Head of caudate nucleus (tissue), 42 donors: Measurements from ENCODE around the gene SEC22B.
"Not testable (repeated sequence)": the region's sequence is repeated elsewhere in the genome, so short reads cannot be mapped to it uniquely, and the experiment has no call there.

Experiments used
- DNase-seq, 42 donors: peaks; one replicate each; pipeline versions ENCODE4 v3.0.0 to v3.0.0-alpha.2; 2020 to 2021; ENCODE audit warnings: mixed read lengths in 7 of 42
- intact Hi-C: fragments of 100-400 bp; cut with DNase I; formaldehyde crosslinking; loops from one replicate; pipeline ENCODE4 v1.15.0; 2022

Gene SEC22B

GRCh38 chr1:120123813-120124510 lies 52.4 kb downstream of the SEC22B start:
- intact Hi-C loops, DNase-seq: not testable (repeated sequence)

GRCh38 chr1:120122262-120122893 lies 53.9 kb downstream of the SEC22B start:
- intact Hi-C loops, DNase-seq: not testable (repeated sequence)

GRCh38 chr1:120121830-120122229 lies 54.5 kb downstream of the SEC22B start:
- intact Hi-C loops, DNase-seq: not testable (repeated sequence)

GRCh38 chr1:120120525-120120924 lies 55.8 kb downstream of the SEC22B start:
- intact Hi-C loops, DNase-seq: not testable (repeated sequence)

DNA sequence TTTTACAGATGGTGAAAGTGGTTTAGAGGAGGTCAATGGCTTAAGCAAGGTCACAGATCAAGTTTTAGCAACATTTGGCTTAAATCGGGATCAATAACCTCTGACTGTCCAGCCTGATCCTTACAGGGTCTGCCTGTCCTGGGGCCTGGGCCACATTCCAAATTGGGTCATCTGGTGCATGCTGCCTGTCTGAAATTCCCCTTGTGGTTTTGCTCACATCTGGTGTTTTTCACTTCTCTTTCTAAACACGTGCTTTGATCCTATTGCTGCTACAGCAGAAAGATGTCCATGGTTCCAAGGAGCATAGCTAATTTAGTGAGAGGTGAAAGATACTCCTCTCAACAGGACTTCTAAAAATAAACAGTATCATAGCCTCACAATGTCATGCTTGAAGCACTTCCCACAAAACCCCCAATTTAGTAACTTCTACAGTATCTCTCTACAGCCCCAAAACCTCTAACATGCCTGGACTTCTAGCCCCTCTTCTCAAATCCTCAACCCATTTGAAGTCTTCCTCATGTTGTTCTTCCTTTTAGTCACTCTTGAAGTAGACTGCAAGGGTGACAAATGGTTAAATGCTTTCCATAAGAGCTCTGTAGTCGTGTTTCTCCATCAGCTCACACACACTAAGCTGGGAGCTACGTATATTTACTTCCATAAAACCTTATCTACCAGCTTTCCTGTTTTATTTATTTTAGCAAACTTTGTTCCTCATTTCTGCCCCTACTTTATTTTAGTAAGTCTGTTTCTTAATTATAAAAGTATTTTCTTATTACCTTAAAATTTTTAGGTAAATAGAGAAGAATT lies 58.7 kb downstream of the SEC22B start:
- DNase-seq: peak in 29 of 42 donors; percentile 3 to 50 (median 16)
- intact Hi-C loops: not testable (repeated sequence)

DNA sequence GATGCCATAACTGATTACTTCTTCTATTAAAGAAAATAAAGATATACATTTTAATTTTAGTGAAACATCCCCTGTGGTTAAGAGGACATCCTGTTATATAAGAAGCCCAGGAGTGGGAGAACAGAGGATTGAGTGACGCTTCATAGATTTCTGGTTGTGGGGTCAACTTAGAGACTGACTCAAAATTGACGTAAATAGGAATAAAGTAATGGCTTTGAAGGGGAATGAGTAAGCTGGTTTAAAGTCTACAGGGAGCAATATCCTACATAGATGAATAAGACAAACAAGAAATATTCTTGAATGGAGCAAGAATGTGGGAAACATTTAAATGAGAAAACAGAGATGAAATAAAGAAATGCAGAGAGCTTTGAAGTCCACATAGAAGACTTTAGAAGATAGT lies 60.2 kb downstream of the SEC22B start:
- intact Hi-C loops, DNase-seq: not testable (repeated sequence)

DNA sequence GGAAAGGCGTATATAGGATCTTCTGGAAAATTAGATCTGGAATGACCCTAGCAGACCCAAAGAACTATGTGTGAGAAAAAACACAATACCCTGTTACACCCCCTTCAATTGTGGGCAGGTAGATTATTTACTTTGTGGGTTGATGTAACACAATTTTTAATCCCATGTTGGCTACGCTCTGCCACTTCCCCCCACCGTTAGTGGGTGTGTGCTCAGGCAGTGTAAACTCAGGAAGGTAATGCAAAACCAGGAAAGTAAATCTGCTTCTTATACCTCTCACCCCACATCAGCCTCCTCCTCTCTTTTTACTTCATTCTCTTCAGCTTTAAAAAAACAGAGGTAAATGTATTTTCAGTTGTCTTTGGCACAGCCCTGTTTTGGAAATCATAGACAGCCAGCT lies 63.2 kb downstream of the SEC22B start:
- intact Hi-C loops, DNase-seq: not testable (repeated sequence)

GRCh38 chr1:120112212-120112611 lies 64.1 kb downstream of the SEC22B start:
- intact Hi-C loops, DNase-seq: not testable (repeated sequence)

DNA sequence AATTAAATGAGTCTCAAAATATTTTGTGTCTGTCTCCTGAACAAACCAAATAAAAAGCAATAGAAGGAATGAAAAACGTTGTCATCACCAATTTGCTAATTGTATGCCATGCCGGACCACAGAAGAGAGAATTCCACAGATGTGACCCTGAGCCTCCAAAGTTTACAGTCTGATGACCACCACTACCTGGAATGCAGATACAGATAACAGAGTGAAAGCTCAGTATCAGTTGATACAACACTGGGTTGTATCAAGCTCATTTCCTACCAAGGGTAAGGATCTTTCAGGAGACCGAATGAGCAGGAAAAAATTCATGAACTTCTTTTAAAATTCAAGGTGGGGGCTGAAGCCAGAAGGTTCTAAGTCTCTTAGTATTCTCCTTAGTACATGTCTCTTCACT lies 64.5 kb downstream of the SEC22B start:
- DNase-seq, intact Hi-C loops: not testable (repeated sequence)

- DNase-seq, intact Hi-C loops: not testable (repeated sequence)
Observed at GRCh38 chr1:120111008-120111407, 65.3 kb downstream of the SEC22B start.

DNA sequence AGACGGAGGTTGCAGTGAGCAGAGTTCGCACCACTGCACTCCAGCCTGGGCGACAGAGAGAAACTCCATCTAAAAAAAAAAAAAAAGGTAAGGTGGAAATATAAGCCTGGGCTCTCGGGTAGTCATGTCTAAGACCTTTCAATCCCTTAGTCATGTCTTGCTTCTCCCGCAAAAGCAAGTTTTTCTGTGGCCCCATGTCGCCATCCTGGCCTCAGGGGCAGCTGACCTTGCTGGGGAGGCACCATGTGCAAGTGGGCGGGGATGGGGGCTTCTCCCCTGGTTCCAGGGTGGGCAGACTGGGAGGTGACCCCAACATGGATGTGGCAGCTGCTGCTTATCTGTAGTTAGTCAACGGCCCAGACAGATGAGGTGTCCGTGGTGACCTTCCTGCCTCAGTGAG lies 66.7 kb downstream of the SEC22B start:
- intact Hi-C loops, DNase-seq: not testable (repeated sequence)

- DNase-seq, intact Hi-C loops: not testable (repeated sequence)
Observed at GRCh38 chr1:120109180-120109579, 67.1 kb downstream of the SEC22B start.

GRCh38 chr1:120105288-120105687 lies 71.0 kb downstream of the SEC22B start:
- DNase-seq, intact Hi-C loops: not testable (repeated sequence)

DNA sequence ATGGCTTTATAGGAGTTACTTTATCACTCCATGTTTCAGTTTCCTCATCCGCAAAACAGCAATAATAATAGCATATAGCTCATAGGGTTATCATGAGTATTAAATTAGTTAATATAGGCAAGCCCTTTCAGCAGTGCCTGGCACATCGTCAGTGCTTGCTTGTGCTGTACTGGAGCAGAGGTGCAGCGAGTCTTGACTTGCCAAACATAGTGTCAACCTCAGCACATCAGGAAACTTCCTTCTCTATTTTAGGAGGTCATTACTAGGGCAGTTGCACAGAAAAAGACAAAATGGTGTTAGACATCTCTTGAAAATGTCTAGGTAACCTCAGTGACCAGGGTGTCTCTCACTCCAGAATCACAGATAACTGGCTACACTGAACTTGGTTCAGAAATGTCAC lies 72.6 kb downstream of the SEC22B start:
- DNase-seq, intact Hi-C loops: not testable (repeated sequence)

- DNase-seq, intact Hi-C loops: not testable (repeated sequence)
Observed at GRCh38 chr1:120101593-120101992, 74.7 kb downstream of the SEC22B start.
